GM18861 (cell line): ENCODE data around the gene C10orf105.

Experiments
- ATAC-seq: cut with Tn5 transposase; IDR thresholded peaks from one replicate; pipeline ENCODE4 v1.9.1; 2021; ENCODE audit not compliant: unreplicated experiment

The C10orf105 gene

DNA sequence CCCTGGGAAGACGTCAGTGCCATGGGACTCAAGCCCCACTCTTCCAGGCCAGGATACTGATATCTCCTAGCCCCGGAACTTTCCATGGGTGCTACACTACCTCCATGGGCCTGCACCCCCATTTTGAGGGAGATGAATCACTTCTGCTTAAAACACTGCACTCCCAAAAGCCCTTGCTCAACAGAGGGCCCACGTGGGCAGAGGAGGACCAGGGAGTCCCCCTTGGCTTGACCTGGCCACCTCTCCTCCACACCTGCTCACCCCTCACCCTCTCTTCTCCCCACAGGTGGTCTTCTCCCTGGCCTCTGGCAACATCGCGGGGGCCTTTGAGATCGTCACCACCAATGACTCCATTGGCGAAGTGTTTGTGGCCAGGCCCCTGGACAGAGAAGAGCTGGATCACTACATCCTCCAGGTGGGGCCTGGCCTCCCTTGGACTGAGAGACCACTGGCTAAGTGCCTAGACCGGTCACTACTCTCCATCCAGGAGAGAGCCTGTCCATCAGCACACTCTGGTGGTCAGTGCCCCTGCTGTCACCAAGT, 19.9 kb upstream of the C10orf105 start:
- no peak for ATAC-seq

DNA sequence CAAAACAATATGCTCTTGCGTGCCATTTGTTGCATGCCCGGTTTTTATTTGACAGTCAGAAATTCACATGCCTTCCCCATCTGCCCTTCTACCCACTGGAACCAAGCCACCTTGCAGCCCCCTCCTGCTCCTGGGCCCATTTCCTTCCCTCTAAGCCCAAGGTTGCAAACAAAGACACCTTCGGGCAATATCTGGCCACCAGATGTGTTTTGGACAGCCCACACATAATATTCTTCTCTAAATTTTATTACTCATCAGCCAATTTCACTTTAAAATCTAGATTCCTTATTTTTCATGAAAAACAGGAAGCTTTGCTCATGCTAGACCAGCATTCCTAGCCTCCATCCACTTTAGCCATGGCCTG, 18.2 kb upstream of the C10orf105 start:
- ATAC-seq = no peak

DNA sequence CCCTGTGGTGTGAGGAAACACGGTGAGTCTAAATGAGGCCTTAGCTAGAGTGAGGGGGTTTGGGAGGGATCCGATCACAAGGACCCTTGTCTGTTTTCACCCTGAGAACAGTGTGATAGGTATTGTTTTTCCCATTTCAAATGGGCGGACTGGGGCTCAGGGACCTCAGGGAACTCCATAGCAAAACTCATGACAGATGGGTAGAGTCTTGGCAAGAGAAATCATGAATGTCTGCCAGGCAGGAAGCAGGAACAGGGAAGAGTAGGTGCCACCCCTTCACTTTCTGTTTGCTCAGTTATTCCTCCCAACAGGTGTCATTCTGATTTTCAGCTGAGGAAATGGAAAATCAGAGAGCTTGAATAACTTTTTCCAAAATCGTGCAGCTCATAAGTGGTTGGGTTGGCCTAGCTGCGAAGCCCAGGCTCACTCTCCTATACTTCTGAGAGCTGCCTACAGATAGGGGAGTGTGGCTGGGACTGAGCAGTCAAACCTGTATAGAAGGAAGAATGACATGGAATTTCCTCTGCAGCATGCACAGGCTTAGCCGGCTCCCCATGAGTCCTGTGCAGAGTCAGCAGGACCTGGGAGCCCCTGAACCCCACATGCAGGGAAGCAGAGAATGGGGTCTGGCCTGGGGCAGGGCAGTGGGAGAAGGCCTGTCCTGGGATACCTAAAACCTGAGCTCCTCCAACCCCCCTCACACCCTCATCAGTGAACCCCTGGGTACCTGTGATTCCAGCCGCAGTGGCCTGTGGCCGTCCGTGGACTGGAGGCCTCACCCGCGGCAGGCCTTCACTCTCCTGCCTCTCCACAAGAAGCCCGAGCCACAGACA, 17.6 kb upstream of the C10orf105 start:
- no peak for ATAC-seq

DNA sequence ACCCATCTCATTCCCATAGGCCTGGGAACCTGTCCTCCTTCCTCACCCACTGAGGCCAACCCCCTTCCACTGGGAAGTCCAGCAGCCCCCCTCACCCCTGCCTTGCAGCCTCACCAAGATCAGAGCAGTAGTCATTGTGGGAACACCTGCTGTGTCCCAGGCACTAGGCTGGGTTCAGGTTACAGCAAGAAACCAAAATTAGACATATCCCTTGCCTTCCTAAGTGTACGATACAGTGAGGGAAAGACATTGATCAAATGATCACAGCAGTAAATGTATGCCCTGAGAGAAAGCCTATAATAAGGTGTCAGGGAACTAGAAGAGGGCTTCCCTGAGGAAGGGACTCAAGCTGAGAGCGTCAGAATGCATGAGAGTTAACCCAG, 17.0 kb upstream of the C10orf105 start:
- no peak for ATAC-seq

DNA sequence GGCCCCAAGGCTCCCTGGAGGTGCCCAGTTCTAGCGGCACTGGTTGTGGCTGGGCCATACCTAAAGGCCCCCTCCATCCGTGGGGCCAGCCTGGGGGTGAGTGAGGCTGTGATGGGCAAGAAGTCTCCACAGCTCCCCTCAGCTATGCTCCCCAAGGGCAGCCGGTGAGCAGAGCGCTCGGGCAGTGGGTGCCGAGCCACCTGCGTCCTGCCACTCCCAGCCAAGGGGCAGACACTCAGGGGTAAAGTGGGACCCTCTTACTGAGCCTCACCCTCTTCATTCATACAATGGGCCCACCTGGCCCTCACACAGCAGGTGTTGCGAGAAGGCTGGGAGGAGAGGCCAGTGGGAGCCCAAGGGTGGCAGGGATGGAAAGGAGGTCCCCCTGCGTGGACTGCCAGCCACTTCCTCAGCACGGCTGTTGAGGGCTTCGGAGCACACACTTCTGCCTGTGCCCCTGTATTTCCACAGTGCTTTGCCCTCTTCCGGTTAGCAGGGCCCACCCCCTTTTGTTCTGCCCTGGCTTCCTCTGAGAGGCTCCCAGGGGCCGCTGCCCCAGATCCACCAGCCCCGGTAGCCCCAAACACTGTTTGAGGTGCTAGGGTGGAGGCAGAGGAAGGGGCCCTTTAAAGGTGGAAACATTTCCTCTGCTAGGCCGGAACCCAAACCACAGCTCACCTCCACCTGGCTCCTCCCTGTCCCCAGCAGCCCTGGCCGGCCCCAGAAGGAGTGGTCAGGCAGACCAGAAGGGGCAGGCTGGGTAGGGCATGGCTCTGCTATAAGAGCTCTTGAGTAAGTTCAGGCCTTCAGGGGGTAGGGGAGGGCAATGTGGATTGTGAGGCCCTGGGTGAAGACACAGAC, 16.4 kb upstream of the C10orf105 start:
- ATAC-seq = no peak

DNA sequence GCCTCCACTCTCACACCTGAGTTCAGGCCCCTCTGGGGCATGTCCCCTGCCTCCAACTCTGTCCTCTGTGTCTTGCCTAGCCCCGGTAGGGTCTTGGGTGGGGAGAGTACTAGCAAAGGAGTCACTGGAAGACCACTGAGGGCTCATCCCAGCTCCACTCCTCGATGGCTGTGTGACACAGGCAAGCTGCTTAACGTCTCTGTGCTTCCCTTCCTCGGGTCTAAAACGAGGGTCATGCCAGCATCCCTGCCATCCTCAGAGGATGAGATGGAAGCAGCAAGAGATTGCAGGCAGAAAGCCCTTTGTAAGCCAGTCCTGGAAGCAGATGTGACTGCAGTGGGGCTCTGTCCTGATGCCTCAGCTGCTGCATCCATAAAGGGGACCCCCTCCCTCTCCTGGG, 15.2 kb upstream of the C10orf105 start:
- no peak for ATAC-seq

DNA sequence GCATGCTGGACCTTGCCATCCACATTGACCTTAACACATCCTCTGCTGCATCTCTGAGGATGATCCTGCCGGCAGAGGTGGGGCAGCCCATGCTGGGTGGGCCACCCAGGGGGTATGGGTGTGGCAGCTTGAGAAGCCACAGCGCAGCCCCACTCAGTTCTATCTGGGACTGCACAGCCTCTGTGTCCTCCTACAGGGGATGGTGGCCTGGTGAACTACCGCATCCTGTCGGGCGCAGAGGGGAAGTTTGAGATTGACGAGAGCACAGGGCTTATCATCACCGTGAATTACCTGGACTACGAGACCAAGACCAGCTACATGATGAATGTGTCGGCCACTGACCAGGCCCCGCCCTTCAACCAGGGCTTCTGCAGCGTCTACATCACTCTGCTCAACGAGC, 12.2 kb upstream of the C10orf105 start:
- no peak for ATAC-seq

DNA sequence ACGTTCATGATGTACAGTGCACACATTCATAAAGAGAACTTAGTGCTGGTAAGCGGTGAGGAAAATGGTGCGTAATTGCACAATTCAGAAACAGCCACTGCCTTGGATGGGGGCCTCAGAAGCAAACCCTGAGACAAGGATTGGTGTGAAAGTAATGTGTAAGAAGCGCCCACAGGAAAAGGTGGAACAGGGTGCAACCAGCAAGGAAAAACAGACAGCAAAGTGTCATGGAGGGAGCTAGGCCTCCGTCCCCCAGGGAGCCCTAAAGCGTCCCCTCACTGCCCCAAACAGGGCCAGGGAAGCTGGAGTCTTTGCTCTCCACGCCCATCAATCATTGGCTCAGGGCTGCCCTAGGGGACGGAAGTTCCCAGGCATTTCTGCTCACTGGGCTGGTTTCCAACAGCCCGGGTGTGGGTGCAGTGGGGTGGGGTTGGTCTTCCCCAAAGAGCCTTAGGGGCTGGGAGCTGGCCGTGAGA, 9.6 kb upstream of the C10orf105 start:
- ATAC-seq = no peak

DNA sequence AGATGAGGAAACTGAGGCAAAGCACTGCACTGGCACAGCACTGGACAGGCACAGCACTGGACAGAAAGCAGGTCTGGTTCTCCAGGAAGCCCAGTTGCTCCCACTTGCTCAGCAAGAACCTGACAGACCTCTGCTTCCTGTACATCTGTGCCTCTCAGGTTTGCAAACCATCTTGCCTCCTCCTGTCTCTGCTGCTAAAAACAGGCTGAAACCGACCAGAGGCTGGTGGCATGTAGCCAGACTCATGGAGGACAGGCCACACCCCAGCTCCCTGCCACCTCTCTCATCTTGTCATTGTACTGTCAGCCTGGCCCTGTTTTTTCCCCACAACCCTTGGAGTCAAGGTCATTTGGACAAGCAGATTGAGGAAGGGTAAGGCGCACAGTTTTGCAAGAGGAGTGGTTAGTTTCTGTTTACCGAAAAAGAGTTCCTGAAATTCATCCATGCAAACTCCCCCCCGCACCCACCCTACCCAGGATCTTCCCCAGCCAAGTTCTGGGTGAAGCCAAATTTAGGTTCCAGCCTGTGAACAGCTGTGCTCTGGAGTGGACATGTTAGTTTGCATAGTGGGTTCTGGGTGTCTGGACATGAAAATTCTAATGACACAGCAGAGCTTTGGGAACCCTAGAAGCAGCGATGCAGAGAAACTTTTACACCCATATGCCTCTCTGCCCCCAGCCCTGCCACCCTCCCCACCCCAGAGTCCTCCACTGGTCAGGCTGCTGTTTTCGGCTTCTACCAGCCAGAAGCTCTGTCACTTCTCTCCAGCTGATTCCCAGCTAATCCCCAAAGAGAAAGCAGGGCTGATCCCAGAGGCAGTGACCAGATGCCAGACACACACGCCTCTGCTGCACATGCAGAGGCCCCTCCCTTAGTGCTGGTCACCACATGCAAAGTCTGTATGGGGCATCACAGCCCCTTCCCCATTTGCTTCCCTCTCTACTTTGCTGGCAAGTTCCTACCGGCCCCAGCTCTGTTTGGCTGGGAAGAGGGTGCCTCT, 8.5 kb upstream of the C10orf105 start:
- ATAC-seq = peak; percentile 38

DNA sequence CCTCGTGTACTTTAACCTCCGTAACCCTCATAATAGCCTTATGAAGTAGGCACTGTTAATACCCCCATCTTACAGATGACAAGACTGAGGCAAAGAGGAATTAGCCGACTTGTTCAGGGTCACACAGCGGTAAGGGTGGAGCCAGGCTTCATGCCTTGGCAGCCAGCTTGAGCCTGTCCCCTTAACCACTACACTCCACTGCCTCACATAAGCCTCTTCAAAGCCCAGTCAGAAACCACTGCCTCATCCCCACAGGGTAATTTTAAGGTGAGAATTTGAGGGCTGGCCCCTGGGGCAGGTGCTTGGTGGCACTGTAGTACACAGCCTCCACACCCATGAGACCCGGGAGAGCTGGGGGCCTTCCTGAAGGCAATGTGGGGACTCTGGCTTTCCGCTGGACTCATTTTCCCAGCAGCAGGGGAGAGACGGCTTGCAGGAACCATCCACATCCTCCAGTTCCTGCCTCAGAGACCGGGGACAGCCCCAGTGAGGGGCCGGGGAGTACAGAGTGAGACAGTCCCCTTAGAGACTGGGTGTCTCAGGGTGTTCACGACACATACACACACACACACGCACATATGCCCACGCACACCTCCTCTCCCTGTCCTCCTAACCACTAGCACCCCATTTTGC, 7.6 kb upstream of the C10orf105 start:
- peak; percentile 38 for ATAC-seq

DNA sequence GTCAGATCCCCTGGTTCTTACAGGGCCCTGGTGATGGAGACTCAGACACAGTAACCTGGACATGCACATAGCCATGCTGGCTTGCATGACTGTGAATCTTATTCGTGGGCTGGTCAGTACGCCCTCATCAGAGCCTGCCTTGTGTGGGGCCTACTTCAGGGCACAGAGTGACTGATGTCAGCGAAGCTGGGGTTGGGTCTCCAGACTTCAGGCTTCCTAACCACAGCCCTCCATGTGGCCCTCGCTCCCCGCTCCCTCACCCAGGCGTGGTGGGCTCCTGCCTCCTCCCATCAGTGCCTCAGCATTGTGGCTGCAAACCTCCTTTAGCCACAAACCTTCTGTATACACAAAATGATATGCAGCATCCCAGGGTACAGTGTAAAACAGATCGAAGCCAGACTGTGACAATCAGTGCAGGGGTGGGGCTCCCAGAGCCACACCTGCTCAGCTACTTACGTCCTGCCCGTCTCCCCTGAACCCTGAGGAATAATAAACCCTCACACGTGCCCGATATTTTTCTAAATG, 7.1 kb upstream of the C10orf105 start:
- peak; percentile 6 for ATAC-seq

DNA sequence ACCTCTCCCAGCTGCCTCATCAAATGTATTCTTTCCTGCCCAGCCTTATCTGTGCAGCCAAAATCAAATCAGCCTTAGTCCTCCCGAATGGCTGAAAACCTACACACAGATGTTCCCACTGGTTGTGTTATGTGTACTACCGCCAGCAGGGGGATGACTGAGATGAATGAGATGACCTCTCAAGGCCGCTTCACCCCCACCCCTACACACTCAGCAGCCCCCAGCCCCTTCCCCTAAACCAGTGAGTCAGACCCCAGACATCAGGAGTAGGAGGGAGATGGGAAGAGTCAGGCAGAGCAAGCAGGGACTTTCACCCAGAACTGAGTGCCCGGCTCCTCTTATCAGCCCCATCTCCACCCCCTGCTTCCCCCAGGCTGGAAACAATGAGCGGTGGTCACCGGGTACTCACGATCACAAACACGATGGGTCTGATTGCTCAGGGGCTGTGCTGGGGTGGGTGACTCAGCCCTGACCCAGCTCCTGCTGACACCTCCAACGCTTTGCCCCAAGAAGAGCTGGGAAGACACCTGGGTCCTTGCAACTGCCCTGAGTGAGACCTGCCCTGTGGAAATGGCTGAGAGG, 6.5 kb upstream of the C10orf105 start:
- ATAC-seq = no peak

DNA sequence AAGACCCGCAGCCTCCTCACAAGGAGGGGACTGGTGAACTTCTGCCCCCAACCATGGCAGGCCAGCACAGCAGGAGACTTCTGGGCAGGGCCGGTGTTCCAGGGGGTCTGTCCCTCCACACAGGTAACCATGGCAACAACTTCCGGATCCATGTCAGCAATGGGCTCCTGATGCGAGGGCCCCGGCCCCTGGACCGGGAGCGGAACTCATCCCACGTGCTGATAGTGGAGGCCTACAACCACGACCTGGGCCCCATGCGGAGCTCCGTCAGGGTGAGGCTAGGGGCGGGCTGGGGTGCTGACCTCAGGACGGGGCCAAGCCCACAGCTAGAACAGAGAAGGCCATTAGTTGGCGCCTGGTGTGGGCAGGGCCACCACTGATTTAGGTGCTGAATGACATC, 5.7 kb upstream of the C10orf105 start:
- no peak for ATAC-seq

DNA sequence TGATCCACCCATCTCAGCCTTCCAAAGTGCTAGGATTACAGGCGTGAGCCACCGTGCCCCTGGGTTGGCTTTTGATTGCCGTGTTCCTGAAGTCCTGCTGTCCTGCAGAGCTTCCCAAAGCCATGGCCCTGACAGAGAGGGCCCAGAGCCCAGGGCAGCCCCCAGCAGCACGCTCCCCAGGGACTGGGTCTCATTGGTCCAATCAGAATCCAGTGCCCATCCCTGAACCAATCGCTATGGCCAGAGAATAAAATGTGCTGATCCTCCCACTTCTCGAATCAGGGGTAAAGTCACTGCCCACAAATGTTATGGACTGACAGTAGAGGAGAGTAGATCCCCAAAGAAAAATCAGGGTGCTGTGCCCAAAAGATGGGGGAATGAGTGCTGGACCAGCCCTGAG, 5.0 kb upstream of the C10orf105 start:
- no peak for ATAC-seq

DNA sequence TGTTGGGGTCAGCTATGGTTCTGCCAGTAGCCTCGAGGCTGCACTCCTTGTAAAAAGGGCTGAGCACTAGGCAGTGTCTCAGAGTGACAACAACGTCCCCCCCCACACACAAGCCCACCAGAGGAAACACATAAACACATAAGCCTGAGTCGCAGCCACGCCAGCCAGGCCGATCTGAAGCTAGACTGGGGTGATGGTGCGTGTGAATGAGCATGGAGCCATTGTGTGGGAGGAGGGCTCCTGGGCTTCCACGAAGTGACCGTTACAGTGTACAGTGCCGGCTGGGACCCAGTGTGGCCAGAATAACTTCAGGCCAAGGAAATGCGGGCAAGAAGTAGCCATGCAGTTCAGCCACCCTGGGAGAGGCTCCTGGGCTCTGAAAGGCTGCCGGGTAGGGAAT, 3.7 kb upstream of the C10orf105 start:
- ATAC-seq = no peak

DNA sequence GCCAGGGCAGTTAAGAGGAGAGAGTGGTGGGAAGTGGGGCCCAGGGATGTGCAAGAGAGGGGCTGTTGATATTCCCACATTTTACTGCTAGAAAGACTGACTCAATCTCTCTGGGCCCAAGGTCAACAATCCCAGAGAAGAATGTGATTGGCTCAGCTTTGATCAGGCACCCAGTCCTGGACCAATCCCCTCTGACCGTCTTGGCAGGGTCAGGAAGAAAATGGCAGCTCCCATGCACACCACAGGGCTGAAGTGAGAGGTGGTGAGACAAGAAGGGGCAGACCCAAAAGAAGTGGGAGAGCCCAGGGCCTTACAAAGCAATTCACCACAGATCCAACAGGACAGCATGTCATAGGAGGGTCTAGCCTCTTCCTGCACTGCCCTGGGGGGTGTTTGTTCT, 3.3 kb upstream of the C10orf105 start:
- ATAC-seq = no peak

DNA sequence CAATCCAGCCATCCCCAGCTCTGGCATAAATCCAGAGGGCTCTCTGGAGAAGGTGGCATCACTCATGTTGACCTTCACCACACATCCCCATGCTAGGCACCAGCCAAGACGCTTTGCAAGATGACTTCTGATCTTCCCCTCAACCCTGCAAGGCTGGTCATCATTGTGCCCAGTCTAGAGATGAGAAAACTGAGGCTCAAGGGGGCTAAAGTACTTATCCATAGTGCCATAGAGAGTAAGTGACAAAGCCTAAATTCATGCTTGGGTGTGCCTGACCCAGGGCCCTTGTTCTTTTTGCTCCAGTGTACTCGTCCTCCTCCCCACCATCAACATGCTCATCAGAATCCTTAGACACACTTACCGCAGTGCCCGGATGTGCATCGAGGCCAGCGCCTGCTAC, 1.7 kb upstream of the C10orf105 start:
- ATAC-seq = no peak

DNA sequence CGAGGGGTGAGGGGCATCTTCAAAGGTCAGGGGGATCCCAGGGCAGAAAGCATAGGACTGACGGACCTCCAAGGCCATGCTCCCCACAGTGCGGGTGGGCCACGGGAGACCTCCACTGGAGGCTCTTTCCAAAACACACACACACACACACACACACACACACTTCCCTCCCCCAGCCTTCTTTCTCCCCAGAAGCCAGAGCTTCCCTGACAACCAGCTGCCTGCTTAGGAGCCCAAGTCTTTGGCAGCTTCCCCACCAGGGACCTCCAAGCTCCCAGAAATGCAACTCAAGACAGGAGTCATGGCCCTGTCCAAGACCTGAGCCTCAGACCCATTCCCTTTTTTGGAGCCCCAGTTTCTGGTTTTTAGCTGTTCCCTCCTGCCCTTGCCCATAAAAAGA, 710 bp upstream of the C10orf105 start:
- no peak for ATAC-seq

DNA sequence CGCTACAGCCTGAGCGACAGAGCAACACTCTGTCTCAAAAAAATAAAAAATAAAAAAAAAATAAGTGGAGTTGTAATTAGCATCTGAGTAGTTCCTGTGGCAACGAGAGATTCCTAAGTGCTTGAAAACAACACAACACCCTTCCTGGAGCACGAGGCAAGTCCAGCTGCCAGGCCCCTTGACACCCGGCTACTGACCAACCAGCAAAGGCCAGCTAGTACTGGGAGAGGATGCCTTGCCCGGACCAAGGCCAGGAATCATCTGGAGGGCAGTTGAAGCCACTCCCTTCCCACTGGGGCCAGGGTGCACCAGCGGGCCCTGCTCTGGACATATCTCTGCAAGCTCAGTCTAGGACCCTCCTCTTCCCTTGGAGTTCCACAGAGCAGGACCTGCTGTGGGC, 536 bp downstream of the C10orf105 start:
- no peak for ATAC-seq
